ENCODE results near the gene B4GALT2. TPM values are rescaled to one million over a fixed set of nuclear protein-coding genes. Genes with fewer than 3 reads are reported as not detected.

The B4GALT2 gene
- total and polyA plus RNA-seq, 9 of the 15 experiments (the other 6 are each of a cell fraction or from before 2014, with no cell fraction given), result 1.3 to 86.8 (median 43.8) TPM

DNA sequence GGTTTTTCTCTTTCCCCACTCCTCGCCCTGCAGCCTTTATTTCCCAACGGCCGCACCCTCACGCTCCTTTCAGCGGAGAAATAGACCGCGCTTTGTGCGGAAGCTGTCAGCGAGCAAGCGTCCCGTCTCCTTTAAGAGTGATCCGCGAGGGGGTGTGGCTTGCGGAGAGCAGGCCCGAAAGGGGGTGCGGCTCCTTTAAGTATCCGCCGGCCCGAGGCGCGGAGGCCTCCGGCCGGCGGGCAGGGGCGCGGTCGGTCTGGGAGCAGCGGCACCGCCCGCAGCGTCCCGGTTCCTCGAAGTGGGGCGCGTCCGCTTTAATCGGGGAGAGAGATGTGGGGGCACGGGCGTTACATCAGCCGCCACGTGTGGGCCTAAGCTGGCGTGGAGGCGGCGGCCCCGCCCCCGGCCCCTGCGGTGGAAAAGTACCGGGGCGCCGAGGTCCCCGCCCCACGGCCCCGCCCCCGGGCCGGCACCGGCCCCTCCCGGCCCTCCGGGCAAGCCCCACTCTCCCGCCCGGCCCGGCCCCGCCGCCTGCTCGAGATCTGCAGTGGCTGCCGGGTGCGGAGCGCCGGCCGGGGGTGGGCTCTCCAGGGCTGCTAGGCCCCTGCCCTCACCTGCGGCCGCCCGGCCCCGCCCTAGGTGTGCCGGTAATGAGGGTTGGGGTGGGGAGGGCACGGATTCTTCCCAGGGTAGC, 51.0 kb downstream of the B4GALT2 start (continued):
- TF ChIP-seq CBFA2T2 (conservative IDR thresholded peaks at IDR 0.05) (no peak), CCNT2 (IDR thresholded peaks at IDR 0.05; ENCODE audit: borderline replicate concordance, extremely low read depth, insufficient read length, low read depth, low read length) (peak; percentile 99), POLR2A (conservative IDR thresholded peaks at IDR 0.05) (peak; percentile 61), RAD21 (CRISPR knock-in tag; conservative IDR thresholded peaks at IDR 0.05 in 1 of 2, IDR thresholded peaks at IDR 0.05 in 1 of 2) (no peak), ZNF311 (CRISPR knock-in tag; IDR thresholded peaks at IDR 0.05) (no peak), BACH1 (tag; IDR thresholded peaks at IDR 0.05) (no peak), ZNF165 (CRISPR knock-in tag; IDR thresholded peaks at IDR 0.05; ENCODE audit: borderline replicate concordance) (no peak), POLR3A (IDR thresholded peaks at IDR 0.05; ENCODE audit: borderline replicate concordance, extremely low read depth, insufficient read depth, insufficient read length) (no peak), SIN3A (IDR thresholded peaks at IDR 0.05; ENCODE audit: borderline replicate concordance in 2 of 2, control insufficient read depth in 1 of 2, low read depth in 2 of 2, low read length in 2 of 2) (peak; percentile 68 to 84; a peak in 3 of 4 replicates), KLF16 (IDR thresholded peaks at IDR 0.05) (no peak), SP2 (IDR thresholded peaks at IDR 0.05; ENCODE audit: extremely low read depth, low read depth, low read length, poor library complexity, severe bottlenecking) (no peak), ZNF57 (CRISPR knock-in tag; IDR thresholded peaks at IDR 0.05) (no peak)
- TF ChIP-seq, protein P1, sequence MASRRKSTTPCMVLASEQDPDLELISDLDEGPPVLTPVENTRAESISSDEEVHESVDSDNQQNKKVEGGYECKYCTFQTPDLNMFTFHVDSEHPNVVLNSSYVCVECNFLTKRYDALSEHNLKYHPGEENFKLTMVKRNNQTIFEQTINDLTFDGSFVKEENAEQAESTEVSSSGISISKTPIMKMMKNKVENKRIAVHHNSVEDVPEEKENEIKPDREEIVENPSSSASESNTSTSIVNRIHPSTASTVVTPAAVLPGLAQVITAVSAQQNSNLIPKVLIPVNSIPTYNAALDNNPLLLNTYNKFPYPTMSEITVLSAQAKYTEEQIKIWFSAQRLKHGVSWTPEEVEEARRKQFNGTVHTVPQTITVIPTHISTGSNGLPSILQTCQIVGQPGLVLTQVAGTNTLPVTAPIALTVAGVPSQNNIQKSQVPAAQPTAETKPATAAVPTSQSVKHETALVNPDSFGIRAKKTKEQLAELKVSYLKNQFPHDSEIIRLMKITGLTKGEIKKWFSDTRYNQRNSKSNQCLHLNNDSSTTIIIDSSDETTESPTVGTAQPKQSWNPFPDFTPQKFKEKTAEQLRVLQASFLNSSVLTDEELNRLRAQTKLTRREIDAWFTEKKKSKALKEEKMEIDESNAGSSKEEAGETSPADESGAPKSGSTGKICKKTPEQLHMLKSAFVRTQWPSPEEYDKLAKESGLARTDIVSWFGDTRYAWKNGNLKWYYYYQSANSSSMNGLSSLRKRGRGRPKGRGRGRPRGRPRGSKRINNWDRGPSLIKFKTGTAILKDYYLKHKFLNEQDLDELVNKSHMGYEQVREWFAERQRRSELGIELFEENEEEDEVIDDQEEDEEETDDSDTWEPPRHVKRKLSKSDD (conservative IDR thresholded peaks at IDR 0.05; ENCODE audit: low read length), result no peak
- TF ChIP-seq, protein P2, sequence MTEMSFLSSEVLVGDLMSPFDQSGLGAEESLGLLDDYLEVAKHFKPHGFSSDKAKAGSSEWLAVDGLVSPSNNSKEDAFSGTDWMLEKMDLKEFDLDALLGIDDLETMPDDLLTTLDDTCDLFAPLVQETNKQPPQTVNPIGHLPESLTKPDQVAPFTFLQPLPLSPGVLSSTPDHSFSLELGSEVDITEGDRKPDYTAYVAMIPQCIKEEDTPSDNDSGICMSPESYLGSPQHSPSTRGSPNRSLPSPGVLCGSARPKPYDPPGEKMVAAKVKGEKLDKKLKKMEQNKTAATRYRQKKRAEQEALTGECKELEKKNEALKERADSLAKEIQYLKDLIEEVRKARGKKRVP (CRISPR knock-in tag; IDR thresholded peaks at IDR 0.05), result peak; percentile 99
- TF ChIP-seq, protein P3, sequence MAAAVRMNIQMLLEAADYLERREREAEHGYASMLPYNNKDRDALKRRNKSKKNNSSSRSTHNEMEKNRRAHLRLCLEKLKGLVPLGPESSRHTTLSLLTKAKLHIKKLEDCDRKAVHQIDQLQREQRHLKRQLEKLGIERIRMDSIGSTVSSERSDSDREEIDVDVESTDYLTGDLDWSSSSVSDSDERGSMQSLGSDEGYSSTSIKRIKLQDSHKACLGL (CRISPR knock-in tag; IDR thresholded peaks at IDR 0.05; ENCODE audit: borderline replicate concordance, poor library complexity, severe bottlenecking), result peak; percentile 39
- TF ChIP-seq, protein P4, sequence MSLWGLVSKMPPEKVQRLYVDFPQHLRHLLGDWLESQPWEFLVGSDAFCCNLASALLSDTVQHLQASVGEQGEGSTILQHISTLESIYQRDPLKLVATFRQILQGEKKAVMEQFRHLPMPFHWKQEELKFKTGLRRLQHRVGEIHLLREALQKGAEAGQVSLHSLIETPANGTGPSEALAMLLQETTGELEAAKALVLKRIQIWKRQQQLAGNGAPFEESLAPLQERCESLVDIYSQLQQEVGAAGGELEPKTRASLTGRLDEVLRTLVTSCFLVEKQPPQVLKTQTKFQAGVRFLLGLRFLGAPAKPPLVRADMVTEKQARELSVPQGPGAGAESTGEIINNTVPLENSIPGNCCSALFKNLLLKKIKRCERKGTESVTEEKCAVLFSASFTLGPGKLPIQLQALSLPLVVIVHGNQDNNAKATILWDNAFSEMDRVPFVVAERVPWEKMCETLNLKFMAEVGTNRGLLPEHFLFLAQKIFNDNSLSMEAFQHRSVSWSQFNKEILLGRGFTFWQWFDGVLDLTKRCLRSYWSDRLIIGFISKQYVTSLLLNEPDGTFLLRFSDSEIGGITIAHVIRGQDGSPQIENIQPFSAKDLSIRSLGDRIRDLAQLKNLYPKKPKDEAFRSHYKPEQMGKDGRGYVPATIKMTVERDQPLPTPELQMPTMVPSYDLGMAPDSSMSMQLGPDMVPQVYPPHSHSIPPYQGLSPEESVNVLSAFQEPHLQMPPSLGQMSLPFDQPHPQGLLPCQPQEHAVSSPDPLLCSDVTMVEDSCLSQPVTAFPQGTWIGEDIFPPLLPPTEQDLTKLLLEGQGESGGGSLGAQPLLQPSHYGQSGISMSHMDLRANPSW (CRISPR knock-in tag; IDR thresholded peaks at IDR 0.05), result 0 out of 2 replicates have a peak, but pooled peaks have one; percentile 48
- TF ChIP-seq, protein P5, sequence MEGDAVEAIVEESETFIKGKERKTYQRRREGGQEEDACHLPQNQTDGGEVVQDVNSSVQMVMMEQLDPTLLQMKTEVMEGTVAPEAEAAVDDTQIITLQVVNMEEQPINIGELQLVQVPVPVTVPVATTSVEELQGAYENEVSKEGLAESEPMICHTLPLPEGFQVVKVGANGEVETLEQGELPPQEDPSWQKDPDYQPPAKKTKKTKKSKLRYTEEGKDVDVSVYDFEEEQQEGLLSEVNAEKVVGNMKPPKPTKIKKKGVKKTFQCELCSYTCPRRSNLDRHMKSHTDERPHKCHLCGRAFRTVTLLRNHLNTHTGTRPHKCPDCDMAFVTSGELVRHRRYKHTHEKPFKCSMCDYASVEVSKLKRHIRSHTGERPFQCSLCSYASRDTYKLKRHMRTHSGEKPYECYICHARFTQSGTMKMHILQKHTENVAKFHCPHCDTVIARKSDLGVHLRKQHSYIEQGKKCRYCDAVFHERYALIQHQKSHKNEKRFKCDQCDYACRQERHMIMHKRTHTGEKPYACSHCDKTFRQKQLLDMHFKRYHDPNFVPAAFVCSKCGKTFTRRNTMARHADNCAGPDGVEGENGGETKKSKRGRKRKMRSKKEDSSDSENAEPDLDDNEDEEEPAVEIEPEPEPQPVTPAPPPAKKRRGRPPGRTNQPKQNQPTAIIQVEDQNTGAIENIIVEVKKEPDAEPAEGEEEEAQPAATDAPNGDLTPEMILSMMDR (IDR thresholded peaks at IDR 0.05 in 2 of 3, conservative IDR thresholded peaks at IDR 0.05 in 1 of 3; ENCODE audit: insufficient read depth in 2 of 3, low read depth in 1 of 3, low read length in 3 of 3), result no peak

Measured in K562 (cell line).